Activated naive CD4-positive, alpha-beta T cell treated with anti-CD3 and anti-CD28 coated beads, Interleukin-2, amount 50 U/mL, for 24 hours (primary cell): Measurements from ENCODE around the gene CCDC59.
"Not testable (repeated sequence)": the region's sequence is repeated elsewhere in the genome, so short reads cannot be mapped to it uniquely, and the experiment has no call there.

Experiments used
- H3K27ac Mint-ChIP-seq: one replicate; pipeline ENCODE4 v1.8.0; 2021; ENCODE audit warnings: mild to moderate bottlenecking, mixed read lengths
- H3K27me3 Mint-ChIP-seq: one replicate; pipeline ENCODE4 v1.8.0; 2021; ENCODE audit warnings: mixed read lengths
- H3K36me3 Mint-ChIP-seq: one replicate; pipeline ENCODE4 v1.8.0; 2021; ENCODE audit warnings: mixed read lengths
- H3K4me1 Mint-ChIP-seq: one replicate; pipeline ENCODE4 v1.8.0; 2021; ENCODE audit warnings: mixed read lengths
- H3K4me3 Mint-ChIP-seq: one replicate; pipeline ENCODE4 v1.8.0; 2021; ENCODE audit warnings: mild to moderate bottlenecking, mixed read lengths
- H3K9me3 Mint-ChIP-seq: one replicate; pipeline ENCODE4 v1.8.0; 2021; ENCODE audit warnings: mixed read lengths

Gene CCDC59

GRCh38 chr12:82358200-82359114 lies at the start of gene CCDC59, which contains the start of gene METTL25:
CCDC59 (minus strand) TSS chr12:82358387; CDS start chr12:82358376, 11 bp downstream.
METTL25 (plus strand) TSS chr12:82358529; CDS start chr12:82358566, 37 bp downstream.
- Mint-ChIP-seq H3K27ac (peak within 1 kb of the TSS; percentile 98), H3K9me3 (no peaks in the 10 kb centered on the region), H3K4me1 (peaks cover 61% of the 10 kb centered on the region), H3K27me3 (no peaks in the 10 kb centered on the region), H3K4me3 (peak within 1 kb of the TSS; percentile 94), H3K36me3 (peaks cover 18% of the 10 kb centered on the region)

GRCh38 chr12:82407481-82407880 lies 49.3 kb upstream of the CCDC59 start:
- Mint-ChIP-seq H3K4me1 (no peaks in the 10 kb centered on the region), H3K27me3 (no peaks in the 10 kb centered on the region), H3K9me3 (no peaks in the 10 kb centered on the region), H3K27ac (no peak overlapping the region), H3K4me3 (no peak overlapping the region), H3K36me3 (peaks cover 30% of the 10 kb centered on the region)

- no peaks in the 10 kb centered on the region for H3K4me1 Mint-ChIP-seq
- peaks cover 30% of the 10 kb centered on the region for H3K36me3 Mint-ChIP-seq
- no peaks in the 10 kb centered on the region for H3K27me3 Mint-ChIP-seq
- H3K4me3 Mint-ChIP-seq, result no peak overlapping the region
- no peak overlapping the region for H3K27ac Mint-ChIP-seq
- H3K9me3 Mint-ChIP-seq, result no peaks in the 10 kb centered on the region
Observed at GRCh38 chr12:82406651-82407050, 48.5 kb upstream of the CCDC59 start.

- H3K27me3 Mint-ChIP-seq, result no peaks in the 10 kb centered on the region
- H3K9me3 Mint-ChIP-seq, result no peaks in the 10 kb centered on the region
- H3K27ac Mint-ChIP-seq, result no peak overlapping the region
- no peak overlapping the region for H3K4me3 Mint-ChIP-seq
- H3K36me3 Mint-ChIP-seq, result peaks cover 24% of the 10 kb centered on the region
- H3K4me1 Mint-ChIP-seq, result no peaks in the 10 kb centered on the region
Observed at GRCh38 chr12:82400819-82401218, 42.6 kb upstream of the CCDC59 start.

- Mint-ChIP-seq H3K36me3 (peaks cover 25% of the 10 kb centered on the region), H3K4me1 (no peaks in the 10 kb centered on the region), H3K4me3 (no peak overlapping the region), H3K27me3 (no peaks in the 10 kb centered on the region), H3K9me3 (no peaks in the 10 kb centered on the region), H3K27ac (no peak overlapping the region)
Observed at GRCh38 chr12:82398879-82399278, 40.7 kb upstream of the CCDC59 start.

GRCh38 chr12:82383930-82384552 lies 25.9 kb upstream of the CCDC59 start:
- H3K36me3 Mint-ChIP-seq, result peaks cover 13% of the 10 kb centered on the region
- H3K4me1 Mint-ChIP-seq, result peaks cover 10% of the 10 kb centered on the region
- no peak overlapping the region for H3K27ac Mint-ChIP-seq
- H3K9me3 Mint-ChIP-seq, result no peaks in the 10 kb centered on the region
- no peaks in the 10 kb centered on the region for H3K27me3 Mint-ChIP-seq
- no peak overlapping the region for H3K4me3 Mint-ChIP-seq

GRCh38 chr12:82378997-82379396 lies 20.8 kb upstream of the CCDC59 start:
- Mint-ChIP-seq H3K9me3 (no peaks in the 10 kb centered on the region), H3K36me3 (peaks cover 26% of the 10 kb centered on the region), H3K4me3 (no peak overlapping the region), H3K27ac (no peak overlapping the region), H3K27me3 (no peaks in the 10 kb centered on the region), H3K4me1 (peaks cover 7% of the 10 kb centered on the region)

GRCh38 chr12:82375201-82375600 lies 17.0 kb upstream of the CCDC59 start:
- peaks cover 5% of the 10 kb centered on the region for H3K4me1 Mint-ChIP-seq

GRCh38 chr12:82366197-82366596 lies 8.0 kb upstream of the CCDC59 start:
- Mint-ChIP-seq H3K36me3 (peaks cover 22% of the 10 kb centered on the region), H3K27ac (no peak overlapping the region), H3K27me3 (no peaks in the 10 kb centered on the region), H3K9me3 (peaks cover 5% of the 10 kb centered on the region), H3K4me1 (peaks cover 42% of the 10 kb centered on the region), H3K4me3 (no peak overlapping the region)

More at GRCh38 chr12:82375201-82375600, 17.0 kb upstream of the CCDC59 start:
- Mint-ChIP-seq H3K4me3 (no peak overlapping the region), H3K27ac (no peak overlapping the region), H3K9me3 (no peaks in the 10 kb centered on the region), H3K36me3 (peaks cover 43% of the 10 kb centered on the region), H3K27me3 (no peaks in the 10 kb centered on the region)

GRCh38 chr12:82363990-82364389 lies 5.8 kb upstream of the CCDC59 start:
- H3K27me3 Mint-ChIP-seq, result no peaks in the 10 kb centered on the region
- no peak overlapping the region for H3K4me3 Mint-ChIP-seq
- H3K36me3 Mint-ChIP-seq, result peaks cover 16% of the 10 kb centered on the region
- H3K4me1 Mint-ChIP-seq, result peaks cover 64% of the 10 kb centered on the region
- H3K27ac Mint-ChIP-seq, result no peak overlapping the region
- H3K9me3 Mint-ChIP-seq, result peaks cover 3% of the 10 kb centered on the region

- Mint-ChIP-seq H3K4me1 (peaks cover 62% of the 10 kb centered on the region), H3K36me3 (peaks cover 14% of the 10 kb centered on the region)
Observed at GRCh38 chr12:82361461-82361915, 3.3 kb upstream of the CCDC59 start.

GRCh38 chr12:82360834-82361233 lies 2.6 kb upstream of the CCDC59 start:
- H3K27me3 Mint-ChIP-seq, H3K27ac Mint-ChIP-seq, H3K4me3 Mint-ChIP-seq, H3K9me3 Mint-ChIP-seq: not testable (repeated sequence)
- H3K36me3 Mint-ChIP-seq, result peaks cover 15% of the 10 kb centered on the region
- H3K4me1 Mint-ChIP-seq, result peaks cover 65% of the 10 kb centered on the region

More at GRCh38 chr12:82361461-82361915, 3.3 kb upstream of the CCDC59 start:
- Mint-ChIP-seq H3K27me3 (no peaks in the 10 kb centered on the region), H3K9me3 (no peaks in the 10 kb centered on the region), H3K4me3 (no peak overlapping the region), H3K27ac (no peak overlapping the region)

- Mint-ChIP-seq H3K4me1 (peaks cover 68% of the 10 kb centered on the region), H3K27me3 (no peaks in the 10 kb centered on the region), H3K36me3 (peaks cover 18% of the 10 kb centered on the region), H3K4me3 (peak overlapping the region; percentile 94), H3K9me3 (no peaks in the 10 kb centered on the region), H3K27ac (peak overlapping the region; percentile 98)
Observed at GRCh38 chr12:82359115-82359478, 910 bp upstream of the CCDC59 start.

- Mint-ChIP-seq H3K27me3 (no peaks in the 10 kb centered on the region), H3K27ac (peak overlapping the region; percentile 98), H3K36me3 (peaks cover 18% of the 10 kb centered on the region), H3K4me1 (peaks cover 55% of the 10 kb centered on the region), H3K4me3 (peak overlapping the region; percentile 94), H3K9me3 (no peaks in the 10 kb centered on the region)
Observed at GRCh38 chr12:82357845-82358199, 365 bp downstream of the CCDC59 start.

- peak overlapping the region; percentile 98 for H3K27ac Mint-ChIP-seq
- peaks cover 17% of the 10 kb centered on the region for H3K36me3 Mint-ChIP-seq
- H3K4me3 Mint-ChIP-seq, result peak overlapping the region; percentile 94
- H3K27me3 Mint-ChIP-seq, result no peaks in the 10 kb centered on the region
- no peaks in the 10 kb centered on the region for H3K9me3 Mint-ChIP-seq
- peaks cover 50% of the 10 kb centered on the region for H3K4me1 Mint-ChIP-seq
Observed at GRCh38 chr12:82357340-82357739, 847 bp downstream of the CCDC59 start.

GRCh38 chr12:82351390-82351789 lies 6.8 kb downstream of the CCDC59 start:
- Mint-ChIP-seq H3K9me3 (no peaks in the 10 kb centered on the region), H3K36me3 (peaks cover 5% of the 10 kb centered on the region), H3K4me3 (no peak overlapping the region), H3K4me1 (peaks cover 18% of the 10 kb centered on the region), H3K27me3 (no peaks in the 10 kb centered on the region), H3K27ac (peak overlapping the region; percentile 8)
